ENCODE measurements around the gene FAM227A.

GRCh38 chr22:38685761-38686160 is 29.6 kb upstream of the FAM227A start:
- TF ChIP-seq, protein P1, sequence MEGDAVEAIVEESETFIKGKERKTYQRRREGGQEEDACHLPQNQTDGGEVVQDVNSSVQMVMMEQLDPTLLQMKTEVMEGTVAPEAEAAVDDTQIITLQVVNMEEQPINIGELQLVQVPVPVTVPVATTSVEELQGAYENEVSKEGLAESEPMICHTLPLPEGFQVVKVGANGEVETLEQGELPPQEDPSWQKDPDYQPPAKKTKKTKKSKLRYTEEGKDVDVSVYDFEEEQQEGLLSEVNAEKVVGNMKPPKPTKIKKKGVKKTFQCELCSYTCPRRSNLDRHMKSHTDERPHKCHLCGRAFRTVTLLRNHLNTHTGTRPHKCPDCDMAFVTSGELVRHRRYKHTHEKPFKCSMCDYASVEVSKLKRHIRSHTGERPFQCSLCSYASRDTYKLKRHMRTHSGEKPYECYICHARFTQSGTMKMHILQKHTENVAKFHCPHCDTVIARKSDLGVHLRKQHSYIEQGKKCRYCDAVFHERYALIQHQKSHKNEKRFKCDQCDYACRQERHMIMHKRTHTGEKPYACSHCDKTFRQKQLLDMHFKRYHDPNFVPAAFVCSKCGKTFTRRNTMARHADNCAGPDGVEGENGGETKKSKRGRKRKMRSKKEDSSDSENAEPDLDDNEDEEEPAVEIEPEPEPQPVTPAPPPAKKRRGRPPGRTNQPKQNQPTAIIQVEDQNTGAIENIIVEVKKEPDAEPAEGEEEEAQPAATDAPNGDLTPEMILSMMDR (IDR thresholded peaks at IDR 0.05): no peak
- no peak for TF ChIP-seq POLR2A (IDR thresholded peaks at IDR 0.05)

Data from prostate gland (tissue), 2 donors.